Endothelial cell of umbilical vein (primary cell): ENCODE measurements around the gene CCL1. TPM values are rescaled to one million over a fixed set of nuclear protein-coding genes. Genes with fewer than 3 reads are reported as not detected.

Experiments
- BruUV-seq: library from RNA; stranded (reverse); fragments of 400-500 nt; replicated peaks from 2 replicates; lab custom pipeline; 2021; lab: Mats Ljungman, UMichigan
- CTCF ChIA-PET: fragments of 300-600, 350-600 bp; sonication (Branson Sonifier 250); formaldehyde crosslinking; loops from one replicate; lab custom pipeline; 2021; ENCODE audit warnings: antibody characterized with exemption, inconsistent platforms; lab: Charles Lee
- POLR2A ChIA-PET: fragments of 300-600, 350-600 bp; sonication (Branson Sonifier 250); formaldehyde crosslinking; loops from one replicate; lab custom pipeline; 2021; ENCODE audit warnings: antibody characterized with exemption, inconsistent platforms; lab: Charles Lee
- DNase-seq: peaks from one replicate; pipeline ENCODE4 v3.0.0-alpha.2; 2011; ENCODE audit warnings: low read depth, low spot score
- FAIRE-seq: peaks from 2 replicates; lab custom pipeline; 2011; peaks lifted over from hg19 to GRCh38; lab: Jason Lieb, UNC
- H2AFZ ChIP-seq: 2 replicates; pipeline ENCODE4 v1.6.0; 2012; ENCODE audit warnings: low read depth, low read length, control low read depth, inconsistent platforms
- H3K27ac ChIP-seq: 2 replicates; pipeline ENCODE4 v1.5.1; 2011; ENCODE audit warnings: low read depth, mild to moderate bottlenecking, control low read depth, low read length, moderate library complexity; ENCODE audit not compliant: insufficient read depth
- H3K27me3 ChIP-seq, 2 experiments: 2 replicates each; pipeline versions ENCODE4 v1.6.0 to v1.6.1; 2011; ENCODE audit warnings: low read length in 2 of 2, mixed read lengths in 1 of 2; ENCODE audit not compliant: control insufficient read depth in 2 of 2, insufficient read depth in 2 of 2
- H3K36me3 ChIP-seq, 2 experiments: 2 replicates in 1 of 2; 3 replicates in 1 of 2; pipeline ENCODE4 v1.5.1; 2011; ENCODE audit warnings: low read length in 2 of 2, mild to moderate bottlenecking in 1 of 2, moderate library complexity in 1 of 2; ENCODE audit not compliant: control insufficient read depth in 2 of 2, insufficient read depth in 2 of 2; ENCODE audit errors: extremely low read depth in 1 of 2
- H3K4me1 ChIP-seq: 3 replicates; pipeline ENCODE4 v1.5.1; 2011; ENCODE audit warnings: mild to moderate bottlenecking, low read length; ENCODE audit not compliant: control insufficient read depth, insufficient read depth; ENCODE audit errors: extremely low read depth
- H3K4me2 ChIP-seq: 2 replicates; pipeline ENCODE4 v1.6.1; 2011; ENCODE audit warnings: low read length, control low read depth, mixed read lengths; ENCODE audit not compliant: insufficient read depth
- H3K4me3 ChIP-seq, 3 experiments: fragments of 200-600 bp in 1 of 3; sonication (generic), shearing (Covaris generic) in 1 of 3; replicated peaks in 1 of 3; 2 replicates each; pipeline ENCODE4 v1.5.1; 2011 to 2016; ENCODE audit warnings: control low read depth in 3 of 3, low read length in 3 of 3, mild to moderate bottlenecking in 2 of 3, inconsistent platforms in 1 of 3, low read depth in 1 of 3, moderate library complexity in 1 of 3; ENCODE audit not compliant: insufficient read depth in 1 of 3
- H3K79me2 ChIP-seq: 2 replicates; pipeline ENCODE4 v1.6.0; 2012; ENCODE audit warnings: low read length, inconsistent platforms; ENCODE audit not compliant: control insufficient read depth, insufficient read depth
- H3K9ac ChIP-seq: replicated peaks from 2 replicates; pipeline ENCODE3; 2011; ENCODE audit warnings: low read length, control low read depth; ENCODE audit not compliant: insufficient read depth; ENCODE audit errors: extremely low read depth
- H3K9me1 ChIP-seq: replicated peaks from 3 replicates; pipeline ENCODE4 v1.6.0; 2011; ENCODE audit warnings: mild to moderate bottlenecking, low read length; ENCODE audit not compliant: control insufficient read depth, insufficient read depth; ENCODE audit errors: extremely low read depth
- H3K9me3 ChIP-seq: replicated peaks from 2 replicates; pipeline ENCODE4 v1.5.1; 2012; ENCODE audit warnings: low read length, inconsistent platforms; ENCODE audit not compliant: control insufficient read depth, insufficient read depth
- H4K20me1 ChIP-seq: replicated peaks from 2 replicates; pipeline ENCODE3; 2011; ENCODE audit warnings: mild to moderate bottlenecking, low read length; ENCODE audit not compliant: control insufficient read depth, insufficient read depth; ENCODE audit errors: extremely low read depth
- CTCF ChIP-seq, 2 donors: IDR thresholded peaks; 1 replicate in 1 of 2; 2 replicates in 1 of 2; pipeline ENCODE4 v1.5.1; 2011; ENCODE audit warnings: low read length in 2 of 2, mild to moderate bottlenecking in 2 of 2, moderate library complexity in 2 of 2, control low read depth in 1 of 2, inconsistent platforms in 1 of 2, low read depth in 1 of 2; ENCODE audit not compliant: insufficient read depth in 1 of 2; ENCODE audit errors: extremely low read depth in 1 of 2
- EZH2 ChIP-seq: IDR thresholded peaks from 2 replicates; pipeline ENCODE4 v1.6.1; 2012; ENCODE audit warnings: borderline replicate concordance, low read depth, mild to moderate bottlenecking, moderate library complexity, low read length, inconsistent platforms; ENCODE audit not compliant: severe bottlenecking
- FOS ChIP-seq: IDR thresholded peaks from 2 replicates; pipeline ENCODE4 v1.6.1; 2011; ENCODE audit warnings: mild to moderate bottlenecking, low read length, moderate library complexity, borderline replicate concordance; ENCODE audit not compliant: insufficient read depth
- GATA2 ChIP-seq: IDR thresholded peaks from 2 replicates; pipeline ENCODE4 v1.7.0; 2011; ENCODE audit warnings: low read depth, mild to moderate bottlenecking, moderate library complexity, mixed read lengths, low read length; ENCODE audit not compliant: insufficient read length, insufficient read depth
- JUN ChIP-seq: IDR thresholded peaks from 2 replicates; pipeline ENCODE4 v1.6.1; 2011; ENCODE audit warnings: borderline replicate concordance, low read depth; ENCODE audit not compliant: insufficient read length, insufficient read depth
- MYC ChIP-seq: IDR thresholded peaks from one replicate; pipeline ENCODE4 v1.6.1; 2011; ENCODE audit warnings: mild to moderate bottlenecking, low read depth, low read length
- POLR2A ChIP-seq: IDR thresholded peaks from 2 replicates; pipeline ENCODE4 v1.6.1; 2012; ENCODE audit warnings: low read depth, mild to moderate bottlenecking, control low read depth, low read length
- POLR2AphosphoS5 ChIP-seq: IDR thresholded peaks from 2 replicates; pipeline ENCODE4 v1.6.1; 2012; ENCODE audit warnings: low read depth, mild to moderate bottlenecking, control low read depth, low read length, moderate library complexity; ENCODE audit not compliant: insufficient read depth
- dilution Hi-C: fragments of 300-500 bp; cut with MboI; formaldehyde crosslinking; loops from one replicate; pipeline ENCODE4 v1.15.0; 2019; ENCODE audit warnings: low sequenced_read_pairs; ENCODE audit not compliant: extremely low pct_ligation_motif_present
- intact Hi-C: fragments of 100-400 bp; cut with micrococcal nuclease; formaldehyde crosslinking; loops from one replicate; pipeline ENCODE4 v1.10.0; 2022
- polyA plus RNA-seq, 4 experiments: library from polyadenylated mRNA; depleted of rRNA in 3 of 4; stranded (reverse) in 3 of 4; unstranded in 1 of 4; fragments of >200 nt; gene quantifications; 2 replicates each; pipeline versions ENCODE4 v1.2.1 to v1.2.3, GENCODE V29; 2011 to 2012; ENCODE audit warnings: missing spikeins in 1 of 4
- total RNA-seq: library from RNA; stranded (reverse); gene quantifications from 2 replicates; pipeline ENCODE4 v1.2.3, GENCODE V29; 2021
- TF ChIP-seq, protein P1 (sequence below): IDR thresholded peaks from 2 replicates; pipeline ENCODE4 v1.6.1; 2011; ENCODE audit not compliant: insufficient read depth, insufficient read length

CCL1 gene
- total and polyA plus RNA-seq, 2 donors (not counting 3 experiments of a cell fraction or from before 2014, with no cell fraction given) = not detected

DNA sequence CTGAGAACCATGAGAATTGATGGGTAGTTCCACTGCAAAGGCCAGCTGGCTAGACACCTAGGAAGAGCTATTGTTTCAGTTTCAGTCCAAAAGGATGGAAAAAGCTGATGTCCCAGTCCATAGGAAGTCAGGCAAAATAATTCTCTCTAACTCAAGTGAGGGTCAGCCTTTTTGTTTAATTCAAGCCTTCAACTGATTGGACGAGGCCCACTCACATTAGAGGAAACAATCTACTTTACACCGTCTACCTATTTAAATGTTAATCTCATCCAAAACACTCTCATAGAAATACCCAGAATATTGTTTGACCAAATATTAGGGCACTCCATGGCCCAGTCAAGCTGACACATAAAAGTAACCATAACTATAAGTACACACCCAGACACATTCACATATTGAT, 21.1 kb downstream of the CCL1 start:
- Histone ChIP-seq H3K4me2 (no peak overlapping the region), H4K20me1 (no peaks in the 10 kb centered on the region), H3K36me3 (no peaks in the 10 kb centered on the region), H3K27me3 (peaks cover 3 to 5% of the 10 kb centered on the region in 2 experiments), H2AFZ (no peak overlapping the region), H3K9ac (no peak overlapping the region), H3K4me3 (no peak overlapping the region), H3K27ac (no peak overlapping the region), H3K9me1 (no peaks in the 10 kb centered on the region), H3K4me1 (no peaks in the 10 kb centered on the region), H3K9me3 (no peaks in the 10 kb centered on the region), H3K79me2 (no peaks in the 10 kb centered on the region)
- dilution Hi-C loops = no loop called here
- ChIA-PET CTCF (no interaction called here), POLR2A (no interaction called here)
- FAIRE-seq (no peak), DNase-seq (no peak)
- intact Hi-C loops = no loop called here
- BruUV-seq = no TSS peak
- TF ChIP-seq JUN = no peak
- TF ChIP-seq CTCF (IDR thresholded peaks at IDR 0.05; ENCODE audit: extremely low read depth in 1 of 2, insufficient read depth in 1 of 2, low read depth in 1 of 2, low read length in 2 of 2) = no peak
- no peak for TF ChIP-seq MYC
- TF ChIP-seq EZH2 = no peak
- TF ChIP-seq POLR2AphosphoS5 = no peak
- TF ChIP-seq GATA2 = no peak
- TF ChIP-seq FOS = no peak
- no peak for TF ChIP-seq POLR2A
- TF ChIP-seq, protein P1, sequence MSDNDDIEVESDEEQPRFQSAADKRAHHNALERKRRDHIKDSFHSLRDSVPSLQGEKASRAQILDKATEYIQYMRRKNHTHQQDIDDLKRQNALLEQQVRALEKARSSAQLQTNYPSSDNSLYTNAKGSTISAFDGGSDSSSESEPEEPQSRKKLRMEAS = no peak
